Measurements from ENCODE around the gene PTP4A2. TPM values are rescaled to one million over a fixed set of nuclear protein-coding genes. Genes with fewer than 3 reads are reported as not detected.

Gene PTP4A2
- total RNA-seq, 3 donors from 2014 or later: 225 to 271 (median 252) TPM

DNA sequence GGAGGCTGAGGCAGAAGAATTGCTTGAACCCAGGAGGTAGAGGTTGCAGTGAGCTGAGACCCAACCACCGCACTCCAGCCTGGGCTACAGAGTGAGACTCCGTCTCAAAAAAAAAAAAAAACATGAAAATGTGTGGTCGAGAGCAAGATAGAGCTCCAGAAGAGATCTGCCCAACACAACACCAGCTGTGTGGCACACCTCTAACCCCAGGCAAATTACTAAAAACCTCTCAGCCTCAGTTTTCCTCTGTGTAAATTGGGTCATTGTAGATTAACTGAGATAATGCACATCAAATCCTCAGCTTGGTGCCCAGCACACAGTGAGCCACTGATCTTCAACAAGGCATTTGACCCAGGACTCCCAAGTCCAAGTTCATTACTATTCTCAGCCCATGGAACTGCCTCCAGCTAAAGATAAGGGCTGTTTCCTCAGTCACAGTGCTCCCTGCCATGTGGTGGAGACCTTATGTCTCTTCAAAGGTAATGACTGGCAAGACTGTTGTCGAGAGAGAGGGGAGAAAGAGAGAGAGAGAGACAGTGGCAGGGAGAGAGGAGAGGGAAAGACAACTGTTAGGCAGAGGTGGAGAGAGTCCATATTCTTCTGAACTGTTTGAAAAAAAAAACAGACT, 58.1 kb downstream of the PTP4A2 start:
- TF ChIP-seq, protein P1, sequence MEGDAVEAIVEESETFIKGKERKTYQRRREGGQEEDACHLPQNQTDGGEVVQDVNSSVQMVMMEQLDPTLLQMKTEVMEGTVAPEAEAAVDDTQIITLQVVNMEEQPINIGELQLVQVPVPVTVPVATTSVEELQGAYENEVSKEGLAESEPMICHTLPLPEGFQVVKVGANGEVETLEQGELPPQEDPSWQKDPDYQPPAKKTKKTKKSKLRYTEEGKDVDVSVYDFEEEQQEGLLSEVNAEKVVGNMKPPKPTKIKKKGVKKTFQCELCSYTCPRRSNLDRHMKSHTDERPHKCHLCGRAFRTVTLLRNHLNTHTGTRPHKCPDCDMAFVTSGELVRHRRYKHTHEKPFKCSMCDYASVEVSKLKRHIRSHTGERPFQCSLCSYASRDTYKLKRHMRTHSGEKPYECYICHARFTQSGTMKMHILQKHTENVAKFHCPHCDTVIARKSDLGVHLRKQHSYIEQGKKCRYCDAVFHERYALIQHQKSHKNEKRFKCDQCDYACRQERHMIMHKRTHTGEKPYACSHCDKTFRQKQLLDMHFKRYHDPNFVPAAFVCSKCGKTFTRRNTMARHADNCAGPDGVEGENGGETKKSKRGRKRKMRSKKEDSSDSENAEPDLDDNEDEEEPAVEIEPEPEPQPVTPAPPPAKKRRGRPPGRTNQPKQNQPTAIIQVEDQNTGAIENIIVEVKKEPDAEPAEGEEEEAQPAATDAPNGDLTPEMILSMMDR (IDR thresholded peaks at IDR 0.05): no peak
- TF ChIP-seq POLR2A (IDR thresholded peaks at IDR 0.05): no peak
- no peaks in the 10 kb centered on the region for H3K9me3 ChIP-seq
- no peak for DNase-seq (ENCODE audit: low spot score in 2 of 2)
- H3K36me3 ChIP-seq: no peaks in the 10 kb centered on the region
- H3K27ac ChIP-seq: no peak overlapping the region
- no peaks in the 10 kb centered on the region for H3K4me1 ChIP-seq
- no peak overlapping the region for H3K4me3 ChIP-seq
- intact Hi-C loops (cut with DNase I; ENCODE audit: low total_unique reads): no loop called here
- no peaks in the 10 kb centered on the region for H3K27me3 ChIP-seq

DNA sequence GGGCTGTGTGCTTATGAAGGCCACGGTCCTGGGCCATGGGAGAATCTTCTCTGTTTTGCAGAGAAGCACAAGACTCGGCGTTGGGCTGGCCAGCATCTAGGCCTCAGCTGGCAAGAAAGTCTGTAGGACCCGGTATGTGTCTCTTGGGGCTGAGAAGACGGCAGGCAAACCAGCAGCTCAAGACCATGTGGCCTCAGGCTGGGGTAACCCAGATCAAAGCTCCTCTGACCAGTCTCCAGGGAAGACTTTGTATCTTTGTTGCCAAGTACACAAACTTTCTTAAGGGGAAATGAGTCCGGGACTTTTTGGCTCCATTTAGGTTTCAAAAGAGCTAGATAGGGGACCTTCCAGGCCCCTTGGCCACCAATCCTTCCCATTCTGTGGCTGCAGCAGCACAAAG, 60.1 kb downstream of the PTP4A2 start:
- peak overlapping the region; percentile 29 to 61 for H3K27ac ChIP-seq
- no peak for DNase-seq (ENCODE audit: low spot score in 2 of 2)
- intact Hi-C loops (cut with DNase I; ENCODE audit: low total_unique reads): no loop called here

DNA sequence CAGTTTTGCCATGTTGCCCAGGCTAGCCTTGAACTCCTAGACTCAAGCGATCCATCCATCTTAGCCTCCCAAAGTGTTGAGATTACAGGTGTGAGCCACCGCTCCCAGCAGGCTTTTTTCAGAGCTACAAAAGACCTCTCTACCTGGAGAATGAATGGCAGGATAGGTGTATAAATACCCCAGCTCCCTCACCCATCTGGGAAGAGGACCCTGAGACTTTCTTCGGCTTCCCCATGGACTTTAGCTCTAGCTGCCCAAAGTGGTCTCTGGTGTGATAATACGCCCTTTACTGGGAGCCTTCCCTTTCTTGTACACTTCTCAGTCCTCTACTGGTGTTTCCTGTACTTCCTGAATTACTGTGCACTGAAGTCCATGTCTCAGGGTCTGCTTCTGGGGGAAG, 60.6 kb downstream of the PTP4A2 start:
- no peaks in the 10 kb centered on the region for H3K4me1 ChIP-seq
- H3K4me3 ChIP-seq: no peak overlapping the region
- no peaks in the 10 kb centered on the region for H3K9me3 ChIP-seq
- H3K27ac ChIP-seq: no peak overlapping the region
- H3K36me3 ChIP-seq: no peaks in the 10 kb centered on the region
- TF ChIP-seq POLR2A (IDR thresholded peaks at IDR 0.05): no peak
- TF ChIP-seq, protein P1 (IDR thresholded peaks at IDR 0.05): no peak
- no peak for TF ChIP-seq POLR2AphosphoS5 (IDR thresholded peaks at IDR 0.05)
- DNase-seq (ENCODE audit: low spot score in 2 of 2): no peak
- intact Hi-C loops (cut with DNase I; ENCODE audit: low total_unique reads): no loop called here
- no peaks in the 10 kb centered on the region for H3K27me3 ChIP-seq

More for the DNA sequence above, 60.1 kb downstream of the PTP4A2 start:
- no peak for TF ChIP-seq POLR2AphosphoS5 (IDR thresholded peaks at IDR 0.05)
- Histone ChIP-seq H3K4me3 (no peak overlapping the region), H3K9me3 (no peaks in the 10 kb centered on the region), H3K36me3 (no peaks in the 10 kb centered on the region), H3K4me1 (no peaks in the 10 kb centered on the region), H3K27me3 (no peaks in the 10 kb centered on the region)

DNA sequence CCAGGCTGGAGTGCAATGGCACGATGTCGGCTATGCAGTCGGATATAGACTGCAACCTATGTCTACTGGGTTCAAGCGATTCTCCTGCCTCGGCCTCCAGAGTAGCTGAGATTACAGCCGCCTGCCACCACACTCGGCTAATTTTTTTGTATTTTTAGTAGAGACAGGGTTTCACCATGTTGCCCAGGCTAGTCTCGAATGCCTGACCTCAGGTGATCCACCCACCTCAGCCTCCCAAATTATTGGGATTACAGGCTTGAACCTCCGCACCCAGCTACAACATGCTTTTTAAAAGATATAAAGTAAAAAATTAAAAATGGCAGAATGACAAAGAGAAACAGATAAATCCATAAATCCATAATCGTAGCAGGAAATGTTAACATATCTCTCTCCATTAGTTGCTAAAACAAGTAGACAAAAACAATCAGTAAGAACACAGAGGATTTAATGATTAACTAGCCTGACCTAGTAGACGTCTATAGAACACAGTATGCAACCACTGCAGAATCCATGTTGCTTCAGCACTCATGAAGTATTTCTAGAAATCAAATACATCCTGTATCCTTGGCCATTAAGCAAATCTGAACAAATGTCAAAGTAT, 62.4 kb downstream of the PTP4A2 start:
- no peak for DNase-seq (ENCODE audit: low spot score in 2 of 2)
- TF ChIP-seq, protein P1 (IDR thresholded peaks at IDR 0.05): no peak
- TF ChIP-seq POLR2AphosphoS5 (IDR thresholded peaks at IDR 0.05): no peak
- no peak for TF ChIP-seq POLR2A (IDR thresholded peaks at IDR 0.05)
- H3K9me3 ChIP-seq: no peaks in the 10 kb centered on the region
- no peak overlapping the region for H3K27ac ChIP-seq
- no peaks in the 10 kb centered on the region for H3K36me3 ChIP-seq
- no peak overlapping the region for H3K4me3 ChIP-seq
- intact Hi-C loops (cut with DNase I; ENCODE audit: low total_unique reads): no loop called here
- H3K4me1 ChIP-seq: no peaks in the 10 kb centered on the region
- H3K27me3 ChIP-seq: no peaks in the 10 kb centered on the region

DNA sequence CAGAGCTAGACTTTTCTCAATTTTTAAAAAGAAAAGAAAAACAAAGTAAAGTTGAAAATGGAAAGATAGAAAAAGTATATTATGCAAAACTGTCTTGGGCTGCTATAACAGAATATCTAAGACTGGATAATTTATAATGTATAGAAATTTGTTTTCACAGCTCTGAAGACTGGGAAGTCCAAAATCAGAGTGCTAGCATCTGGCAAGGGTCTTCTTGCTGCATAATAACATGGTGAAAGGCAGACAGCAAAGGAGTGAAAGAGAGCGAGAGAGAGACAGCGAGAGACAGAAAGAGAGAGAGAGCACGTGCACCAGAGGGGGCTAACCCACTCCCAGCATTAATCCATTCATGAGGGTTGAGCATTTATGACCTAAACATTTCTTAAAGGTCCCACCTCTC, 63.2 kb downstream of the PTP4A2 start:
- TF ChIP-seq, protein P1 (IDR thresholded peaks at IDR 0.05): no peak
- no peak overlapping the region for H3K4me3 ChIP-seq
- H3K4me1 ChIP-seq: no peaks in the 10 kb centered on the region
- no peak for DNase-seq (ENCODE audit: low spot score in 2 of 2)
- H3K27me3 ChIP-seq: no peaks in the 10 kb centered on the region
- H3K9me3 ChIP-seq: no peaks in the 10 kb centered on the region
- intact Hi-C loops (cut with DNase I; ENCODE audit: low total_unique reads): no loop called here
- H3K27ac ChIP-seq: no peak overlapping the region
- H3K36me3 ChIP-seq: no peaks in the 10 kb centered on the region

Data from breast epithelium (tissue), 4 donors.